WTC11 (cell line): Measurements from ENCODE around the gene SH3GL1. TPM values are rescaled to one million over a fixed set of nuclear protein-coding genes. Genes with fewer than 3 reads are reported as not detected.

Source experiments
- ATAC-seq: fragments of 200-7000 bp; cut with Tn5 transposase; 2 replicates; pipeline ENCODE4 v1.10.0; 2021; ENCODE audit warnings: mild to moderate bottlenecking, moderate library complexity
- CTCF ChIA-PET: fragments of 300-600 bp; sonication (Branson Sonifier 250); formaldehyde crosslinking; loops from one replicate; lab custom pipeline; 2021; ENCODE audit warnings: antibody characterized with exemption; lab: Charles Lee
- POLR2A ChIA-PET: fragments of 350-600 bp; sonication (Branson Sonifier 250); formaldehyde crosslinking; loops from one replicate; lab custom pipeline; 2021; ENCODE audit warnings: antibody characterized with exemption; lab: Charles Lee
- DNase-seq: peaks from one replicate; pipeline ENCODE4 v3.0.0; 2021; ENCODE audit warnings: low spot score
- H3K27ac Mint-ChIP-seq: 2 replicates; pipeline ENCODE4 v1.8.0; 2021; ENCODE audit warnings: mixed read lengths
- H3K27me3 Mint-ChIP-seq: 2 replicates; pipeline ENCODE4 v1.8.0; 2021; ENCODE audit warnings: low read depth, mild to moderate bottlenecking, moderate library complexity, mixed read lengths
- H3K36me3 Mint-ChIP-seq: 2 replicates; pipeline ENCODE4 v1.8.0; 2021; ENCODE audit warnings: mixed read lengths
- H3K4me1 Mint-ChIP-seq: 2 replicates; pipeline ENCODE4 v1.8.0; 2022; ENCODE audit warnings: mixed read lengths
- H3K4me3 Mint-ChIP-seq: 2 replicates; pipeline ENCODE4 v1.8.0; 2021; ENCODE audit warnings: mild to moderate bottlenecking, moderate library complexity, mixed read lengths
- H3K9me3 Mint-ChIP-seq: 2 replicates; pipeline ENCODE4 v1.8.0; 2021; ENCODE audit warnings: mixed read lengths
- AR ChIP-seq: fragments of 250-450 bp; sonication (Bioruptor Pico); IDR thresholded peaks from 2 replicates; pipeline ENCODE4 v1.9.0; 2021; ENCODE audit warnings: mild to moderate bottlenecking
- ARID4B ChIP-seq: sonication (generic); formaldehyde crosslinking; IDR thresholded peaks from 2 replicates; pipeline ENCODE4 v1.8.0; 2023; ENCODE audit warnings: missing genetic modification reagents, mild to moderate bottlenecking, borderline replicate concordance
- ETV6 ChIP-seq: sonication (generic); formaldehyde crosslinking; IDR thresholded peaks from 2 replicates; pipeline ENCODE4 v1.8.1; 2022; ENCODE audit warnings: mild to moderate bottlenecking, missing genetic modification reagents
- FOXK1 ChIP-seq: sonication (generic); formaldehyde crosslinking; IDR thresholded peaks from 2 replicates; pipeline ENCODE4 v1.8.0; 2022; ENCODE audit warnings: mild to moderate bottlenecking, moderate library complexity, missing genetic modification reagents
- FOXP4 ChIP-seq: sonication (generic); formaldehyde crosslinking; IDR thresholded peaks from 2 replicates; pipeline ENCODE4 v1.8.0; 2022; ENCODE audit warnings: mild to moderate bottlenecking, missing genetic modification reagents
- GTF2I ChIP-seq: fragments of 250-450 bp; sonication (Bioruptor Pico); conservative IDR thresholded peaks from 2 replicates; pipeline ENCODE4 v1.4.0; 2021; ENCODE audit warnings: mild to moderate bottlenecking
- IRF1 ChIP-seq: sonication (generic); formaldehyde crosslinking; IDR thresholded peaks from 2 replicates; pipeline ENCODE4 v1.8.0; 2023; ENCODE audit warnings: missing genetic modification reagents
- NFATC4 ChIP-seq: fragments of 250-450 bp; sonication (Bioruptor Pico); IDR thresholded peaks from 2 replicates; pipeline ENCODE4 v1.9.0; 2021; ENCODE audit warnings: mild to moderate bottlenecking
- NFE2L1 ChIP-seq: sonication (generic); formaldehyde crosslinking; IDR thresholded peaks from 2 replicates; pipeline ENCODE4 v1.8.1; 2023; ENCODE audit warnings: missing genetic modification reagents
- NR2C2 ChIP-seq: sonication (generic); formaldehyde crosslinking; IDR thresholded peaks from 2 replicates; pipeline ENCODE4 v1.8.0; 2022; ENCODE audit warnings: mild to moderate bottlenecking, missing genetic modification reagents
- PRRX2 ChIP-seq: fragments of 250-450 bp; sonication (Bioruptor Pico); IDR thresholded peaks from 2 replicates; pipeline ENCODE4 v1.8.0; 2021; ENCODE audit warnings: mild to moderate bottlenecking
- TEAD1 ChIP-seq: sonication (generic); formaldehyde crosslinking; IDR thresholded peaks from 2 replicates; pipeline ENCODE4 v1.8.0; 2022; ENCODE audit warnings: mild to moderate bottlenecking, missing genetic modification reagents
- TEAD4 ChIP-seq: sonication (generic); formaldehyde crosslinking; IDR thresholded peaks from 2 replicates; pipeline ENCODE4 v1.8.0; 2022; ENCODE audit warnings: mild to moderate bottlenecking, missing genetic modification reagents
- ZNF423 ChIP-seq: fragments of 250-450 bp; sonication (Bioruptor Pico); IDR thresholded peaks from 2 replicates; pipeline ENCODE4 v2.1.2; 2022; ENCODE audit warnings: mild to moderate bottlenecking, moderate library complexity
- ZNF671 ChIP-seq: fragments of 250-450 bp; sonication (Bioruptor Pico); IDR thresholded peaks from 2 replicates; pipeline ENCODE4 v1.8.0; 2021; ENCODE audit warnings: mild to moderate bottlenecking
- total RNA-seq: library from RNA; stranded (reverse); gene quantifications from 3 replicates; pipeline ENCODE4 v1.2.3, GENCODE V29; 2021
- TF ChIP-seq, protein P1 (sequence below): sonication (generic); formaldehyde crosslinking; IDR thresholded peaks from 2 replicates; pipeline ENCODE4 v1.8.0; 2022; ENCODE audit warnings: mild to moderate bottlenecking, missing genetic modification reagents

The SH3GL1 gene
- total RNA-seq, 1 experiment from 2014 or later, result 109 TPM

DNA sequence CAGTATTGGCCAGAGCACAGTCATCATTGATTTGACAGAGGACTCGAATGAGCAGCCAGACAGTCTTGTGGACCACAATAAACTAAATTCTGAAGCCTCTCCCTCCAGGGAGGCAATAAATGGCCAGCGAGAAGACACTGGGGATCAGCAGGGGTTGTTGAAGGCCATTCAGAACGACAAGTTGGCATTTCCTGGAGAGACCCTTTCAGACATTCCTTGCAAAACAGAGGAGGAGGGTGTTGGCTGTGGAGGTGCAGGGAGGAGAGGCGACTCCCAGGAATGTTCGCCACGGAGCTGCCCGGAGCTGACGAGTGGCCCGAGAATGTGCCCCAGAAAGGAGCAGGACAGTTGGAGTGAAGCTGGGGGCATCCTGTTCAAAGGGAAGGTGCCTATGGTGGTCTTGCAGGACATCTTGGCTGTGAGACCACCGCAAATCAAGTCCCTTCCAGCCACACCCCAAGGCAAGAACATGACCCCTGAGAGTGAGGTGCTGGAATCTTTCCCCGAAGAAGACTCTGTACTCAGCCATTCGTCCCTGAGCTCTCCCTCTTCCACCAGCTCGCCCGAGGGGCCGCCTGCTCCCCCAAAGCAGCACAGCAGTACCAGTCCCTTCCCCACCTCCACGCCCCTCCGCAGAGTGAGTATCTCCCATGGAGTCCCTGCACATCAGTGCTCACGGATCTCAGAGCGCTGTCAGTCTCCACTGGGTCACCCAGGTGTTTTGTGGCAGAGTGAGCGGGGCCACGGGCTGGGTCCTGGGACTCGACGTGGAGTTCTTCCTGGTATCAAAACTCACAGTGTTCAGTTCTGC lies 9.0 kb upstream of the SH3GL1 start:
- peak overlapping the region; percentile 56 for H3K4me3 Mint-ChIP-seq
- ChIA-PET CTCF (interaction anchor here (0.6 to 1.6 kb wide), 8 partner anchors 9 to 269 kb away, joined by 3 to 9 read pairs (median 4); partner anchors contain the start of gene SH3GL1), POLR2A (interaction anchor here (0.6 to 1.2 kb wide), 2 partner anchors 9 to 67 kb away, joined by 4 to 5 read pairs; partner anchors contain the start of gene MPND)
- ATAC-seq (peak; percentile 94), DNase-seq (peak; percentile 72)
- H3K27ac Mint-ChIP-seq, result peak overlapping the region; percentile 96
- H3K4me1 Mint-ChIP-seq, result peaks cover 78% of the 10 kb centered on the region
- TF ChIP-seq TEAD1, result peak; percentile 97
- TF ChIP-seq FOXP4, result peak; percentile 73; the same call in 1 of the 2 replicates
- TF ChIP-seq FOXK1 (CRISPR knock-in tag), result peak; percentile 62; the same call in 1 of the 2 replicates
- no peak for TF ChIP-seq IRF1
- TF ChIP-seq NFE2L1 (CRISPR knock-in tag), result 0 out of 2 replicates have a peak, but pooled peaks have one; percentile 56
- TF ChIP-seq, protein P1, sequence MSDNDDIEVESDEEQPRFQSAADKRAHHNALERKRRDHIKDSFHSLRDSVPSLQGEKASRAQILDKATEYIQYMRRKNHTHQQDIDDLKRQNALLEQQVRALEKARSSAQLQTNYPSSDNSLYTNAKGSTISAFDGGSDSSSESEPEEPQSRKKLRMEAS, result no peak
- no peak for TF ChIP-seq GTF2I (CRISPR knock-in tag)
- 0 out of 2 replicates have a peak, but pooled peaks have one; percentile 30 for TF ChIP-seq ZNF671 (CRISPR knock-in tag)
- TF ChIP-seq ETV6, result 0 out of 2 replicates have a peak, but pooled peaks have one; percentile 42
- TF ChIP-seq ARID4B, result no peak
- TF ChIP-seq ZNF423 (CRISPR knock-in tag), result peak; percentile 74; the same call in 1 of the 2 replicates
- TF ChIP-seq NFATC4, result 0 out of 2 replicates have a peak, but pooled peaks have one; percentile 46
- TF ChIP-seq TEAD4 (CRISPR knock-in tag), result peak; percentile 66; the same call in 1 of the 2 replicates
- peak; percentile 74; the same call in 1 of the 2 replicates for TF ChIP-seq AR (CRISPR knock-in tag)
- 0 out of 2 replicates have a peak, but pooled peaks have one; percentile 7 for TF ChIP-seq PRRX2 (CRISPR knock-in tag)
- no peak for TF ChIP-seq NR2C2 (CRISPR knock-in tag)
- TF ChIP-seq, all 79 proteins: peak for 11
- Mint-ChIP-seq H3K9me3 (no peaks in the 10 kb centered on the region), H3K36me3 (peaks cover 69% of the 10 kb centered on the region), H3K27me3 (no peaks in the 10 kb centered on the region)
